ENCODE measurements around the gene SETD5.

SETD5 gene

GRCh38 chr3:9397332-9397905 lies at the start of gene SETD5:
TSS of gene SETD5 (plus strand) at chr3:9397615. CDS start at chr3:9428939, 31,324 bp downstream.
- peak; percentile 98 to 100 (median 99) for DNase-seq (ENCODE audit: low read depth in 2 of 3, low spot score in 1 of 3)

- no peak for DNase-seq (ENCODE audit: low read depth in 2 of 3, low spot score in 1 of 3)
These were observed 49.5 kb upstream of the SETD5 start for GRCh38 chr3:9347887-9348286.

GRCh38 chr3:9349321-9350117 lies 47.9 kb upstream of the SETD5 start:
- DNase-seq (ENCODE audit: low read depth in 2 of 3, low spot score in 1 of 3): no peak

GRCh38 chr3:9351709-9352126 lies 45.7 kb upstream of the SETD5 start:
- no peak for DNase-seq (ENCODE audit: low read depth in 2 of 3, low spot score in 1 of 3)

GRCh38 chr3:9352917-9353752 lies 44.3 kb upstream of the SETD5 start:
- peak; percentile 21 to 39 (median 29) for DNase-seq (ENCODE audit: low read depth in 2 of 3, low spot score in 1 of 3)

GRCh38 chr3:9361691-9362388 lies 35.6 kb upstream of the SETD5 start:
- no peak for DNase-seq (ENCODE audit: low read depth in 2 of 3, low spot score in 1 of 3)

- DNase-seq (ENCODE audit: low read depth in 2 of 3, low spot score in 1 of 3): peak; percentile 85 to 93 (median 89)
These were observed 34.5 kb upstream of the SETD5 start, which contains the start of gene THUMPD3 for GRCh38 chr3:9362731-9363530. TSS of gene THUMPD3 (plus strand) at chr3:9363054. CDS start at chr3:9365069, 2,015 bp downstream.

GRCh38 chr3:9369508-9369907 lies 27.9 kb upstream of the SETD5 start:
- DNase-seq (ENCODE audit: low read depth in 2 of 3, low spot score in 1 of 3): no peak

- no peak for DNase-seq (ENCODE audit: low read depth in 2 of 3, low spot score in 1 of 3)
These were observed 23.9 kb upstream of the SETD5 start for GRCh38 chr3:9373465-9373864.

GRCh38 chr3:9377981-9378380 lies 19.4 kb upstream of the SETD5 start:
- no peak for DNase-seq (ENCODE audit: low read depth in 2 of 3, low spot score in 1 of 3)

GRCh38 chr3:9379327-9379726 lies 18.1 kb upstream of the SETD5 start:
- DNase-seq (ENCODE audit: low read depth in 2 of 3, low spot score in 1 of 3): no peak

- DNase-seq (ENCODE audit: low read depth in 2 of 3, low spot score in 1 of 3): no peak
These were observed 17.4 kb upstream of the SETD5 start for GRCh38 chr3:9380014-9380413.

- DNase-seq (ENCODE audit: low read depth in 2 of 3, low spot score in 1 of 3): no peak
These were observed 13.1 kb upstream of the SETD5 start for GRCh38 chr3:9384141-9384828.

GRCh38 chr3:9385187-9386077 lies 12.0 kb upstream of the SETD5 start:
- no peak for DNase-seq (ENCODE audit: low read depth in 2 of 3, low spot score in 1 of 3)

GRCh38 chr3:9386078-9386459 lies 11.3 kb upstream of the SETD5 start:
- DNase-seq (ENCODE audit: low read depth in 2 of 3, low spot score in 1 of 3): no peak

- no peak for DNase-seq (ENCODE audit: low read depth in 2 of 3, low spot score in 1 of 3)
These were observed 10.7 kb upstream of the SETD5 start for GRCh38 chr3:9386501-9387321.

- DNase-seq (ENCODE audit: low read depth in 2 of 3, low spot score in 1 of 3): no peak
These were observed 10.1 kb upstream of the SETD5 start for GRCh38 chr3:9387322-9387655.

GRCh38 chr3:9388142-9388541 lies 9.3 kb upstream of the SETD5 start:
- no peak for DNase-seq (ENCODE audit: low read depth in 2 of 3, low spot score in 1 of 3)

All from stimulated activated CD4-positive, alpha-beta T cell treated with anti-CD3 and anti-CD28 coated beads, Interleukin-12 subunit alpha, Interleukin-12 subunit beta, amount 100 ng/mL, for 48 hours (primary cell).